Endometrial microvascular endothelial cells (primary cell): ENCODE measurements around the gene BEST3. TPM values are rescaled to one million over a fixed set of nuclear protein-coding genes. Genes with fewer than 3 reads are reported as not detected.
"Not testable (repeated sequence)": the region's sequence is repeated elsewhere in the genome, so short reads cannot be mapped to it uniquely, and the experiment has no call there.

Source experiments
- in situ Hi-C: cut with HindIII; loops from 2 replicates; pipeline ENCODE4 v1.10.0; 2017; ENCODE audit warnings: low sequenced_read_pairs, low pct_unique_long_range_greater_than_20kb; ENCODE audit errors: inconsistent ontology term
- total RNA-seq: library from RNA; depleted of rRNA; stranded (reverse); fragments of >200 nt; gene quantifications from one replicate; pipeline ENCODE4 v1.2.3, GENCODE V29; 2015; ENCODE audit errors: inconsistent ontology term

The BEST3 gene
- total RNA-seq, 1 donor from 2014 or later, result not detected

- in situ Hi-C loops, result no loop called here
These were observed 9.5 kb downstream of the BEST3 start for GRCh38 chr12:69689638-69690037.

DNA sequence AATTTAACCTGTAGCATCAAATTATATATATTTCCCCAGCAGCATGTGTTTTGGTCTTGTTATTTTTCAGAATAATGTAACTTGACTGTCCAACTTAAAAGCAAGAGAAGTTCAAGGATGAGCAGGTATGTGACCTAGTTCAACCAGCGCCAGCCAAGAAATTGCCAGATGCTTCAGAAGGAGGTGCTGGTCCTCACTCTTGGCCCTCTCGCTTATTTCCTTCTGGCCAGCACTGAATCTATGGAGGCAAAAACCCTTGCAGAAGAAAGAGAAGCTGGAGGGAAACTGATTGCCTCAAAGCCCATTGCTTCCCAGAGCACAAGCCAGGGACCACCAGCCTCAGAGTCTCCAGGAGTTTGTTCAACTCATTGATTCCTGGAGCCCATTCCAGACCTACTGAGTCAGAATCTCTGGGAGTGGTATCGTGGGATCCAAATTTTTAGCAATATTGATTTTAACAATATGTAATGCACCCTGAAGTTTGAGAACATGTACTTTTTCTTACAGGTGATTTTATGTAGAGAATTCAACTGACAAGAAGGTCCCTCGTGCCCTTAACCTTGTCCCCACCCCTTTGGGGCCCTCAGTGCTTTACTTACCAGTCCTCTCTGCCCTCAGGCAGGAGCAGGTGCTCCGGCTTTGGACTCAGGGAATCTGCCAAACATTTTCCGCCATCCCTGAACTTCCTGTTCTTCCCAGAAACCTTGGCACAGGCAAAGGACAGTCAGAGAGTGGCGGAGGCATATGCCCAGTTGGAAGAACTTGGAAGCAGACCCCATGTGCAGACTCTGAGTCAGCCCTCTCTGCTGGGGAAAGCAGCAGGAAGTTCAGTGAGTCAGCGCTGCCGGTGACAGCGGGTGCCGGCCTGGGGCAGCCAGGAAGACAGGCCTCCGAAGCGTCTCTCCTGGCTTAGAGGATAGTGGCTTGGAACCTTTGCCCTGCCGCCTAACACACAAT lies 10.4 kb downstream of the BEST3 start:
- in situ Hi-C loops, result no loop called here

GRCh38 chr12:69688021-69688420 lies 11.1 kb downstream of the BEST3 start:
- in situ Hi-C loops, result no loop called here

GRCh38 chr12:69687390-69687789 lies 11.7 kb downstream of the BEST3 start:
- in situ Hi-C loops, result no loop called here

DNA sequence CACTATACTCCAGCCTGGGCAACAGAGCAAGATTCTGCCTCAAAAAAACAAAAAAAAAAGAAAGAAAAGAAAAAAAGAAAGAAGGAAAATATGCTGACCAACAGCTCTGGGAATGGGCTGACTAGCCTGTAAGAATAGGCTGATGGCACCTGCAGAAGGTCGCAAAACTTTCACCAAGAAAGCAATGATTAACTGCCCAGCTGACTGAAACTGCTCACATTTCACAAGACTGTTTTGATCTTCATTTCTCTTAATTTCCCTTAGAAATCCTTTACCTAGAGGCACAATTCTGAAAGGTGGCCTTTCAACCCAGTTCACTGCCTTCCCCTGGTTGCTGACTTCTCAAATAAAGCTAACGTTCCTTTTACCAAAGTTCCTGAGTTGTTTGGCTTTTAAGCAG lies 12.4 kb downstream of the BEST3 start:
- in situ Hi-C loops, result no loop called here

DNA sequence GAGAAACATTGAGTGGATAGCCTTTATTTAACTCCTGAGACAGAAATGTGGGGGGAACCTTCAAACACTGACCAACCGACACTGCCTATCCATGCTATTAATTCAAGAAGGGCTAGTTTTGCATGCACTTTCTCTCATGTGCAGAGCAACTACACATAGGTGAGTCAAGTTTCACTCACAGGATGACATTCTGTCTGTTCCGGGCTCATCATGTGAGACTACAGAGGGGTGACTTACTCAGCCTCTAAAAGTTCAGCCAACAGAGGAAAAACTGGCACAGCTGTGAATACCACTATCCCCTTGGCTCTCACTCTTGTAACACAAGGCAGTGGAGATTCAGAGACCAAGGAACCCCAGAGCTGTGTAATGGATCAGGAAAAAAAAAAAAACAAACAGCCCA lies 13.3 kb downstream of the BEST3 start:
- in situ Hi-C loops, result no loop called here

DNA sequence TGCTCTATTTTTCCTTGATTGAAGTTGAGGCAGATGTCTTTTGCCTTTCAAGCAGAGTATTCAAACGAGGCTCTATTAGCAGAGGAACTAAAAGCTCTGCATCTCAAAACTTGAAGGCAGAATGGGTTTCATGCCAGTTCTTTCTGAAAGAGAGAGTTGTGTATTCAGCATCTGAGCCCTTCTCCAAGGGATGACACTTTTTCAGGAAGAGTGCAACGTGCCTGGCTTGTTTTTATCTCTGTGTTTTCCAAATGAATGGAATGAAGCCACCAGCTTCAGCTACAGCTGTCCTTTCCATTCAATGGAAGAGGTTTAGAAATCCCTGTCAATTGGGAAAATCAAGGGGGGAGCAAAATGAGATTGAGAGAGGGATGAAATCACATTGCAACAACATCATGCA lies 14.6 kb downstream of the BEST3 start:
- in situ Hi-C loops, result no loop called here

- in situ Hi-C loops, result no loop called here
These were observed 16.9 kb downstream of the BEST3 start for GRCh38 chr12:69682110-69682755.

DNA sequence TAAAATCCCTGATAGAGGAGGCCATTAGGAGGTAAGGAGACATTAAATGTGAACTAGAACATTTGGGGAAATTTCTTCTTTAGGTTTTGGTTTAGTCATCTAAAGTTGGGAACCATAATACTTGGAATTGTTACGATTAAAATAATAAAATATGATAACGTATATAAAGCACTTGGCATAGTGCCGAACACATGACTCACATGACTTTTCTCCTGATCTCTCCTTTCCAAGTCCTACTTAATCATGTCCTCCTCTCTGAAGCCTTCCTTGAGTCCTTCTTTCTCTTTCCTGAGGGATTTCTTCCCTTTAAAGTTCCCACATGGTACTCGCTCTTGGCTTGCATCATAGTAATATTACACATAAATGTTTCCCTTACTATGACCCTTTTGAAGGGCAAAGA lies 20.0 kb downstream of the BEST3 start:
- in situ Hi-C loops, result no loop called here

DNA sequence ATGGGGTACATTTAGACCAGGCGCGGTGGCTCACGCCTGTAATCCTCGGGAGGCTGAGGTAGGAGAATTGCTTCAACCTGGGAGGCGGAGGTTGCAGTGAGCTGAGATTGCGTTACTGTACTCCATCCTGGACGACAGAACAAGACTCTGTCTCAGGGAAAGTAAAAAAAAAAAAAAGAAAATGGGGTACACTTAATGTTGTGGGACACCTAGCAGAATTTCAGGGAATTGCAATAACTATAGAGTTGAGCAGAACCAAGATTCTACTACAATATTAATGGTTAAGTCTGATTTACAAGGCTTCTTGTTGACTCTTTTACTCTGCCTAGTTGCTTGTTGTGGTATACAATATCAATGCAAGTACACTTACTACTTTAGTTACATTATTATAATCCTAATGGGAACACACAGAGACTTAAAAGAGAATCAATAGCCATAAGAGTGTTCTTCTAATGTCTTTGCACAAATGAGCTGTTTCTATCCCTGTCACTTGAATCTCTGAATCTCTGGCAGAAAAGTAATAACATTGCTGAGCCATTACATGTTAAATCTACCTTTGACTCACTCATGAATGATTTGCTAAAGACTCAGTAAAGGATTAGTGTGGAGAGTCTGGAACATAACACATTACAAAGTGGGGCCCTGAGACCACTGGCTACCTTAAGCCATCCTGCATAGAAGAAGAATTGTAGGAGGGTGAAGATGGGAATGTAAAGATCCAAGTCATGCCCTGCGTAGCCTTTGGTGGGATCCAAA lies 22.7 kb downstream of the BEST3 start:
- in situ Hi-C loops, result no loop called here

GRCh38 chr12:69672195-69672594 lies 26.9 kb downstream of the BEST3 start:
- in situ Hi-C loops, result no loop called here

DNA sequence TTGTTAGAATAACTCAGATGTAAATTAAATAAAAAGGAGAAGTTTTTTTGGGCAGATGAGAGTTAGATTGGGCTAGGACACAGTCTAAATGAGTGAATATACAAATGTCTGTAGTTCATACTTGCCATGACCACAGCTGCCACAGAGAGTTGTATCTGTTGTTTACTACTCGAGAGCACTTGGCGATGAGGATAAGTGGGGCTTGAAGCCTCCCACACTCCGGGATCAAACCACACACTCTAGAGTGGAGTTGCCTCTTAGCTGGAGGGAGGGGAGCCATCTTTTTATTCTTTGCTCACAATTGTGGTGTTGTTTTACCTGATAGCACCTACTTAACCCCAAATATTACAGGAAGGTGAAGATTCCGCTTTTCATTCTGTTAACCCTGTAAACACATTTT lies 27.5 kb downstream of the BEST3 start:
- in situ Hi-C loops, result no loop called here

GRCh38 chr12:69666798-69667197 lies 32.3 kb downstream of the BEST3 start:
- in situ Hi-C loops, result no loop called here

- in situ Hi-C loops, result not testable (repeated sequence)
These were observed 34.1 kb downstream of the BEST3 start for GRCh38 chr12:69664930-69665377.

GRCh38 chr12:69663726-69664125 lies 35.4 kb downstream of the BEST3 start:
- in situ Hi-C loops, result no loop called here

DNA sequence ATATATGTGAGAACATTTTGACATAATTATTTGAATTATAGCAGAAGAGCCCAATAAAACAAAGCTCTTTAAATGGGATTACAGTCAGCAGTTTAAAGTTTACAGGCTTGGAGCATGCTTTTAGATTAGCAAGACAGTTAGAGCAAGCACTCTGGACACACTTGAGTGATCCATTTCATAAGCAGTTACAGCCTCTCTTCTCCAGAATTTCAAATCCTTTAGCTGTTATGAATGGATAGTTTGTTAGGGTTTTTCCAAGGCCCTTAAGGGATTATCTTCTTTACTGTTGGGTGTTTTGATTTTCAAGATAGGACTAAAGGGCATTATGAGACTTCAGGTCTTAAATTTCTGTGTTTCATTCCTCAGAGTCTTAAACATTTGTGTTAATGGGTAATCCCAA lies 36.3 kb downstream of the BEST3 start:
- in situ Hi-C loops, result no loop called here

GRCh38 chr12:69661386-69661785 lies 37.7 kb downstream of the BEST3 start:
- in situ Hi-C loops, result no loop called here

GRCh38 chr12:69660164-69660863 lies 38.8 kb downstream of the BEST3 start:
- in situ Hi-C loops, result no loop called here

DNA sequence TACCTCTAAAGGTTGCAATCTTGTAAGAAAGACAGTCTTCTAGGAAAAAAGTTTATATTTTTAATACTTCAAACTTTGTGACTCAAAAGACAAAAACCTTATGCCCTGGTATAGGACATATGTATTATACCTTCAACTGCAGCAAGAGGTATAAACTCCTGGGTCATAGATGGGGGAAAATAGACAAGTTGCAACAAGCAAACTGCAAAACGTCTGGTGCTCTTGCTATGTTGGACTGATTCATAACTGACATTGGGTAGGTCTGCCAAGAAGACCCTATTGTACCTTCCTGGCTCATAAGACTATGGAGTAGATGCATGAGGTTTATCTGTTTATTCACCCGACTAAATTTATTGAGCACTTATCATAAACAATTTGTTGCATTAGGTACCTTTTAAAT lies 40.9 kb downstream of the BEST3 start:
- in situ Hi-C loops, result no loop called here
